GM12891 (cell line): ENCODE measurements around the gene HENMT1.
"Not testable (repeated sequence)": the region's sequence is repeated elsewhere in the genome, so short reads cannot be mapped to it uniquely, and the experiment has no call there.

ENCODE experiments used
- DNase-seq: peaks from one replicate; pipeline ENCODE4 v3.0.0; 2011; ENCODE audit warnings: low spot score; ENCODE audit not compliant: insufficient read length
- FAIRE-seq: peaks from 2 replicates; lab custom pipeline; 2011; peaks lifted over from hg19 to GRCh38; lab: Jason Lieb, UNC
- PAX5 ChIP-seq: IDR thresholded peaks from 2 replicates; pipeline ENCODE4 v1.6.1; 2011; ENCODE audit warnings: low read length, moderate library complexity, mild to moderate bottlenecking; ENCODE audit not compliant: insufficient read depth, severe bottlenecking
- POLR2A ChIP-seq: IDR thresholded peaks from 2 replicates; pipeline ENCODE4 v1.6.1; 2011; ENCODE audit warnings: low read depth, low read length, control low read depth
- POLR2AphosphoS5 ChIP-seq: IDR thresholded peaks from 2 replicates; pipeline ENCODE4 v1.6.1; 2011; ENCODE audit warnings: low read depth, low read length, control low read depth
- POU2F2 ChIP-seq: IDR thresholded peaks from 2 replicates; pipeline ENCODE4 v1.6.1; 2011; ENCODE audit warnings: low read depth, mild to moderate bottlenecking, control low read depth, low read length, moderate library complexity
- SPI1 ChIP-seq: IDR thresholded peaks from 2 replicates; pipeline ENCODE4 v1.6.1; 2011; ENCODE audit warnings: low read depth, low read length, control low read depth
- TAF1 ChIP-seq: IDR thresholded peaks from 2 replicates; pipeline ENCODE4 v1.6.1; 2011; ENCODE audit warnings: low read depth, low read length, control low read depth

The HENMT1 gene

DNA sequence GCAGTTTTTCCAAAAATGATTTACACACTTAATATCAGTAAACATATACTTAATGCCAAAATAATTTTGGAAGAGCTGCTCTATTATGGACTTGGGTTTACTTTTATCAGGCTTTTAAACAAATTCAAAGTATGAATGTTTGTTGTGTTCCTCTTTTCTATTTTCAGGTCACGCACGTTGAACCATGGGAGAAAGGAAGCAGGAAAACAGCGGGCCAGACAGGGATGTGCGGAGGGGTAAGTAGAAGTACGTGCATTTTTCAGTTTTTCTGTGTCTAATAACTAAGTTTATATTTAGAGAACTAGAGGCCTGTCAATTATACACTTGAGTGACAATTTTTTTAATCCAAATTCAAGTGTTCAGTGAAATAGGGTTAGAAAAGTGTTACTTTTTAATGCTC, 34.6 kb upstream of the HENMT1 start:
- no peak for TF ChIP-seq POLR2A
- no peak for TF ChIP-seq POLR2AphosphoS5
- no peak for TF ChIP-seq SPI1
- DNase-seq (no peak), FAIRE-seq (no peak)

DNA sequence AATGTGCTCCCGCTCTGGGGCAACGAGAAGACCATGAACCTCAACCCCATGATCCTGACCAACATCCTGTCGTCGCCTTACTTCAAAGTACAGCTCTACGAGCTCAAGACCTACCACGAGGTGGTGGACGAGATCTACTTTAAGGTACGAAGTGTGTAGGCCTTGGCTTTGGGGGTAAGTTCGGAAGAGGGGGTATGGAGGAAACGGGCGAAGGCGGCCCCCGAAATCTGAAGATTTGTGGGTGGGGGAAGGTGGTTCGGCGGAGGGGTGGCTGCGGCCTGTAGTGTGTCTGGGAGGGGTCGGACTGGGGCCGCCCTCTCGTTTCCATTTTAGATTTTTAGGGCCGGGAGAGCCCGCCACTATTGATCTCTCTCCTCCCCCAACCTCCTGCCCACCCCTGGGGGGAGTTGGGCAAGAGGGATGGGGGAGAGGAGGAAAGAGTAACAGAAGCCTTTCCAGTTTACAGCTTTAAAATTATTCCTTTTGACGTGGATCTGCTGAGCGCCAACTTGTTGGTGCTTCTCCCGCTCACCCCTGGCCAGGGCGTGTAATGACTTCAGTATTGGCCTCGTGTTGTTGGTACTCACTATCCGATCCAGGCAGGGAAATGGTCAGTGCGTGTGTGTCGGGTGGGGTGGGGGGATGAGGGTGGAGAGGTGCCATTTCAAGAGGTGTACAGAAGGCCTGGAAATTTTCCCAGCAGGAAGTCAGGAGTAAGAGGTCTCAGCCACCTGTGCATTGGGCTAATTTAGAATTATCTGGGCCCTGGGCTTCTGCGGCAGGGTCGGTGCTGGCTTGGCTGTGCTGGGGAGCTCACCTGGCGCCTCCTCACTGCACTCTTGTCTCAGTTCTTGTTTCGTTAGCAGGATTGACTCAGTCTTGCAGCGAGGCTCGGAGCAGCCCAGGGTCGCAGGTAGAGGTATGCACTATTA, 32.1 kb upstream of the HENMT1 start:
- peak; percentile 43 for DNase-seq
- TF ChIP-seq PAX5 (no peak), POU2F2 (0 out of 2 replicates have a peak, but pooled peaks have one; percentile 26), TAF1 (0 out of 2 replicates have a peak, but pooled peaks have one; percentile 17), POLR2A (peak; percentile 28; the same call in 1 of the 2 replicates), POLR2AphosphoS5 (no peak), SPI1 (peak; percentile 84)
- peak; percentile 82 for FAIRE-seq

DNA sequence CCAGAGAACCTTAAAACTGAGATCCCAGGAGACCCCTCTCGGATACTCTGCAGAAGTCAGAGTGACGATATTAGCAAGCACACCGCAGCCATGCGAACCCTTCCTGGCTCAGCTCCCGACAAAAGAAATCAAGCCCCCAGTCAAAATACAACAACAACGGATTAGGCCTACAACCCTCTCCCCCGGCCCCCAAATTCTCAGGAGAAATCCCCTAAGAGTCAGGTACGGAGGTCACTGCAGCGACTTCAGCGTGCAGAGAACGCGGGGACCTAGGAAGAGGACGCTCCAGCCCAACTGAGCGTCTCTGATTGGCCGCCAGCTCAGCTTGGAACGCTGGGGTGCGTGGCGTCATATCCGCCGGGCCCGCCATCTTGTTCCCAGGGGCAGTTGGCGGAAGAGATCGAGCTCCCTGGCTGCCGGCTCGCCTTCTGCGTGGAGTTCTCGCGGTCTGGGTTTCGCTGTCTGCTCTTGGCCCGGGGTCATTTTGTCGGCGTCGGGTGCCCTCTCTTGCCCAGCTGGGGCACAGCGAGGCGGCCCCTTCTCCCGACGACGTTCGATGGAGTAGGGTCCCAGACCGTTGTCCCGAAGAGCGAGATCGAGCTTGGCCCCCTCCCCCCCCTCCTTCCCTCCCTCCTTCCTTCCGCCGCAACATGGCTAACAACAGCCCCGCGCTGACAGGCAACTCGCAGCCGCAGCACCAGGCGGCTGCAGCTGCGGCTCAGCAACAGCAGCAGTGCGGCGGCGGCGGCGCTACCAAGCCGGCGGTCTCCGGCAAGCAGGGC, 31.2 kb upstream of the HENMT1 start, which contains the start of gene PRPF38B:
Gene PRPF38B, plus strand, starts transcription at position 369 of the 782 bp plus-strand sequence. Its CDS starts 282 bp downstream, at position 651.
- TF ChIP-seq POLR2AphosphoS5 = peak; percentile 97
- no peak for TF ChIP-seq SPI1
- TF ChIP-seq TAF1 = peak; percentile 90
- no peak for TF ChIP-seq PAX5
- peak; percentile 82 for TF ChIP-seq POU2F2
- TF ChIP-seq POLR2A = peak; percentile 98
- FAIRE-seq (peak; percentile 98), DNase-seq (peak; percentile 78)

DNA sequence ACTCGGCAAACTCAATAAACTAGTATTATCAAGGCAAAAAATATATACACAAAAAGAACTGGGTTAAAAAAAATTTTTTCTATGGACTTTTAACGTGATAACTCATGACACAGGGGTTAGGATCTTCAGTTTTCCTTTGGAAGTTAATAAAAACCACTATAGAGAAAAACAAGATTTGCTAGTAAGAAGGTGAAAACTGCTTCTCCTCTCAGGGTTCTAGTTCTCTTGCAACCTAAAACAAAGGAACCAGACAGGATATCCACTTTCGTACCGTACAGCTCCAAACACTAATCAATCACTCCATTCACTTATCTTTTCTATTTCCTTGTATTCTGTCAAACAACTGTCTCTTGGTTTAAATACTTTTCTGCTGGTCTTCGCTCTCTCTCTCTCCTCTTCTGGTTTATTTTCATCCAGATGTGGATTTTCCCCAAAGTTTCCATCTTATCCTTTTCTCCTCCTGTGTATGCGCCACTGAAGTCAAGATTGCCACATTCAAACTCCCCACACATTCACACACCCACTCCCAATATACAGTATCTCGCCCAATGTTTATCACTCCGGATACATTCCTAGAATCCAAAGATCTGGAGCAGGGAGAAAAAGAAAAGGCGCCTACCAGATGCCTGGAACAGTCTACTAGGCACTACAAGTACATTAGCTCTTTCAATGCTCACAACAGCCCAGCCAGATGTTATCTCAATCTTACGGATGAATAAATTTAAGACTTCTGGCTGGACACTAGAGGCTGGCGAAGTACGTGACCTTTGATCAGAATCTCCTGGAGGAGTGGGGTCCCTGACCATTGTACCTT, 30.4 kb upstream of the HENMT1 start:
- FAIRE-seq = no peak
- TF ChIP-seq POU2F2 (no peak), POLR2AphosphoS5 (no peak), SPI1 (no peak), PAX5 (no peak), POLR2A (no peak), TAF1 (no peak)
- DNase-seq = no peak

DNA sequence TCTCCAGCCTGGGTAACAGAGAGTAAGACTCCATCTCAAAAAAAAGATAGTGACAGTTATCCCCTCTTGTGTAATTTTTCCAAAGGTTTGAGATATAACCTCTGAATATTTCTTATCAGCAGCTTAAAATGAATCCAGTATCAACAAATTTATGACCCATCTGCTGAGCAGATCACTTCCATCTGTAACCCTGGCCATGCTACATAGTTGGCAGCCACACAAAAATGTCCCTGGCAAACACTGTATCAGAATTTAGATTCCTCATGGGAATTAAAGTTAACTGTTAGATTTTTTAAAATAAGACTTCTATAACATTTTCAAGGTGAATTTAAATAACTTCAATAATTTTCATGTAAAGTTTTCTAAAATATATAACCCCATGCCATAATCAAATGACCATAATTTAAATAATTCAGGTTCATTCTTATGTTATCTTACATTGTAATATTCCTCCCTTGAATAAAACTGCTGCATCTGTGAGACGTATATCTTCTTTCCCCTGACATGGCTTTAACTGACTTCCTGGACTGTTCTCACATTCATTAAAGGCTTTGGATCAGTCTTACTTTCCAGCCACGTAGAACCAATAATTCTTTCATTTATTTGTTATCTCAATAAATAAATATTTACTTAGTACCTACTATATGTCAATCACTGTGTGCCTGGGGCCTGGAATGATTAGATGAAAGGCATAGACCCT, 25.9 kb upstream of the HENMT1 start:
- FAIRE-seq = no peak
- TF ChIP-seq POU2F2 = no peak
- no peak for TF ChIP-seq SPI1
- TF ChIP-seq PAX5 = no peak
- TF ChIP-seq POLR2AphosphoS5 = no peak
- TF ChIP-seq POLR2A = no peak
- TF ChIP-seq TAF1 = no peak
- no peak for DNase-seq

DNA sequence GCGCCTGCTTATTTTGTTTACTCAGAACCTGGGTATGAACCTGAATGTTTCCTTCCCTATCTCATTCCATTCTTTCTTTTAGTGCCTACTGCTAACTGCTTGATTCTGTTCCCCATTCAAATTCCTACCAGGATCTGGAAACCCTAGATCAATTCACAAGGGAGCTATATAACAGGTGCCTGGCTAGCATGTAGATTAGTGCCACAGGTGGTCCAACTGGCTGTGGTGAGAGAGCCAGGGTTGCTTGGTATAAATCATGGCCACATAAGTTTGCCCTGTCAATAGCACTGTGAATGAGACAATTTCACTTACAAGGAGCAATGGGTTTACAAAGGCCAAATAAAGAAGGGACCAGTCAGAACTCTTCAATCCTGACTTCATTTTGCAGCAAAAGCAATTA, 24.6 kb upstream of the HENMT1 start:
- FAIRE-seq (no peak), DNase-seq (no peak)
- no peak for TF ChIP-seq POLR2AphosphoS5
- TF ChIP-seq POU2F2 = no peak
- TF ChIP-seq TAF1 = no peak

DNA sequence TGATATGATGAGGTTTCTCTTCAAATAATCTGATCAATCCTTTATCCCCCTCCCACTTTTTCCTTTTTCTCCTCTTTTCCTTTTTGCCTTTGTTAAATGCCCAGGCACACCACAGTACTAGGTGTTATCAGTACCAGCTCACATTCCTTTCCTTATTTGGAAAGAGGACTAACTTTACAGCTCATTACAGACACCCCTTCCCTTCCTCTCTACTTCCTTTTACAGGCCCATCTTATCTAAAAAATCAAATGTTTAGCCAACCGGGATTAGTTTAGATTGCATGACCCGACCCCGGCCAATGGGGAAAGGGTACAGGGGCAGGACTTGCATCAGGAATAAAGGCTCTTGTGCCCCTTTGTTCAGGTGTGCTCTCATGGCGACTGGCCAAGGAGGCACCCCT, 20.8 kb upstream of the HENMT1 start:
- not testable (repeated sequence) for FAIRE-seq, DNase-seq

DNA sequence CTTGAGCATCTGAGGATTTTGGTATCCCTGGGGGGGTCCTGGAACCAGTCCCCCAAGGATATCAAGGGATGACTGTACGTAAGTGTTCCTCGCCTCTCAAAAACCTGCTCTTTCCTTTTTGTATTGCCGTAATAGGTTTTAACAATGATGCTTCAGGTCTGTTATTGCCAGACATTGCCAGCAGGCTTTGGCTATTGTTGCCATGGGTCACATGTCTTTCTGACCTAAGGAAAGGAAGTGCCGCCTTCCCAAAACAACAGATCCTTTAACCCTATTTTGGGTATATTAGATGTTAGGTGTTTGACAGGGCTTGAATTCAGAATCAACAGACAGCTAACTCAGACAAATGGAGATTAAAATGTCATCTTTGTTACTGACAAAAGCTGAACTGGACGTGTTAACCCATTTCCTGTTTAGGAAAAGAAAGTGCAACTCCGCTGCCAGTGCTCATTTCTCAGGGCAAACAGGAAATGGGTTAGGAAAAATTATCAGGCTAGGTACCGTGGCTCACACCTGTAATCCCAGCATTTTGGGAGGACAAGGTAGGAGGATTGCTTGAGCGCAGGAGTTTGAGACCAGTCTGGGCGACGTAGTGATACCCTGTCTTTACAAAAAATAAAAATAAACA, 18.8 kb upstream of the HENMT1 start:
- FAIRE-seq (no peak), DNase-seq (no peak)
- TF ChIP-seq POLR2A = no peak
- 0 out of 2 replicates have a peak, but pooled peaks have one; percentile 14 for TF ChIP-seq SPI1
